ENCODE measurements around the gene DIRAS1. TPM values are rescaled to one million over a fixed set of nuclear protein-coding genes. Genes with fewer than 3 reads are reported as not detected.

DIRAS1 gene
- total RNA-seq, 4 donors from 2014 or later: 0.59 to 0.90 (median 0.87) TPM; not detected in 1

- Histone ChIP-seq H3K36me3 (peaks cover 0 to 61% (median 0%) of the 10 kb centered on the region in 3 donors), H3K9me3 (no peaks in the 10 kb centered on the region), H3K27ac (no peak overlapping the region), H3K27me3 (peaks cover 0 to 3% of the 10 kb centered on the region in 2 donors), H3K4me1 (no peaks in the 10 kb centered on the region), H3K4me3 (no peak overlapping the region)
- TF ChIP-seq EP300 (IDR thresholded peaks at IDR 0.05): no peak
- no peak for TF ChIP-seq POLR2A (IDR thresholded peaks at IDR 0.05)
- TF ChIP-seq CTCF (IDR thresholded peaks at IDR 0.05): no peak
- 96 to 97% methylated on average over 23 to 29 of the region's 38 CpGs for WGBS, 2 donors
- no peak for DNase-seq (ENCODE audit: low spot score in 2 of 2)
Observed at GRCh38 chr19:2732883-2733282, 11.7 kb upstream of the DIRAS1 start.

- Histone ChIP-seq H3K4me3 (no peak overlapping the region), H3K27ac (no peak overlapping the region), H3K27me3 (peaks cover 0 to 10% of the 10 kb centered on the region in 2 donors), H3K9me3 (no peaks in the 10 kb centered on the region), H3K36me3 (peaks cover 0 to 61% (median 0%) of the 10 kb centered on the region in 3 donors), H3K4me1 (no peaks in the 10 kb centered on the region)
- DNase-seq (ENCODE audit: low spot score in 2 of 2): no peak
- WGBS, 2 donors: 93% methylated on average over 33 of the region's 33 CpGs
- no peak for TF ChIP-seq POLR2A (IDR thresholded peaks at IDR 0.05)
- no peak for TF ChIP-seq EP300 (IDR thresholded peaks at IDR 0.05)
- no peak for TF ChIP-seq CTCF (IDR thresholded peaks at IDR 0.05)
Observed at GRCh38 chr19:2732157-2732725, 11.1 kb upstream of the DIRAS1 start.

- Histone ChIP-seq H3K9me3 (no peaks in the 10 kb centered on the region), H3K27me3 (peaks cover 0 to 18% of the 10 kb centered on the region in 2 donors), H3K27ac (no peak overlapping the region), H3K4me1 (no peaks in the 10 kb centered on the region), H3K36me3 (peaks cover 0 to 54% (median 0%) of the 10 kb centered on the region in 3 donors), H3K4me3 (no peak overlapping the region)
- 84 to 85% methylated on average over 26 to 31 of the region's 41 CpGs for WGBS, 2 donors
- DNase-seq (ENCODE audit: low spot score in 2 of 2): no peak
- TF ChIP-seq POLR2A (IDR thresholded peaks at IDR 0.05) (no peak), CTCF (IDR thresholded peaks at IDR 0.05) (no peak), EP300 (IDR thresholded peaks at IDR 0.05) (no peak)
Observed at GRCh38 chr19:2731181-2731995, 10.2 kb upstream of the DIRAS1 start.

- TF ChIP-seq EP300 (IDR thresholded peaks at IDR 0.05): no peak
- TF ChIP-seq POLR2A (IDR thresholded peaks at IDR 0.05): no peak
- TF ChIP-seq CTCF (IDR thresholded peaks at IDR 0.05): no peak
Observed at GRCh38 chr19:2729943-2730818, 9.0 kb upstream of the DIRAS1 start.

More at GRCh38 chr19:2729943-2730818, 9.0 kb upstream of the DIRAS1 start:
- DNase-seq (ENCODE audit: low spot score in 2 of 2): no peak
- Histone ChIP-seq H3K9me3 (no peaks in the 10 kb centered on the region), H3K4me3 (no peak overlapping the region), H3K36me3 (peaks cover 0 to 42% (median 0%) of the 10 kb centered on the region in 3 donors), H3K27ac (no peak overlapping the region), H3K27me3 (peaks cover 0 to 30% of the 10 kb centered on the region in 2 donors), H3K4me1 (no peaks in the 10 kb centered on the region)
- 78 to 84% methylated on average over 21 to 25 of the region's 26 CpGs for WGBS, 2 donors
